Right atrium auricular region (tissue), 2 donors: ENCODE measurements around the gene ZNF362. TPM values are rescaled to one million over a fixed set of nuclear protein-coding genes. Genes with fewer than 3 reads are reported as not detected.

Experiments used
- DNase-seq: peaks from one replicate; pipeline ENCODE4 v3.0.0-alpha.2; 2019; ENCODE audit warnings: low spot score
- H3K27ac ChIP-seq, 2 donors: fragments of 200-600 bp; sonication (generic); 1 replicate in 1 of 2; 2 replicates in 1 of 2; pipeline ENCODE4 v1.5.1; 2016 to 2019
- H3K27me3 ChIP-seq, 2 donors: fragments of 200-600 bp; sonication (generic); one replicate each; pipeline versions ENCODE4 v1.5.1 to v1.6.0; 2017 to 2019
- H3K36me3 ChIP-seq: fragments of 200-600 bp; sonication (generic); one replicate; pipeline ENCODE4 v1.5.1; 2016
- H3K4me1 ChIP-seq, 2 donors: fragments of 200-600 bp; sonication (generic); one replicate each; pipeline versions ENCODE4 v1.5.1 to v1.6.0; 2017 to 2019
- H3K4me3 ChIP-seq, 2 donors: fragments of 200-600 bp; sonication (generic); 1 replicate in 1 of 2; 2 replicates in 1 of 2; pipeline ENCODE4 v1.5.1; 2017 to 2019; ENCODE audit warnings: mild to moderate bottlenecking in 1 of 2, moderate library complexity in 1 of 2
- H3K9me3 ChIP-seq, 2 donors: fragments of 200-600 bp; sonication (generic); one replicate each; pipeline ENCODE4 v1.5.1; 2019
- total RNA-seq, 2 donors: library from RNA; depleted of rRNA; stranded (reverse); fragments of >200 nt; gene quantifications; one replicate each; pipeline ENCODE4 v1.1.0, GENCODE V29; 2016
- TF ChIP-seq, protein P1 (sequence below), 2 donors: fragments of 200-600 bp; sonication (generic); IDR thresholded peaks; one replicate each; pipeline ENCODE4 v1.5.1; 2019; ENCODE audit warnings: antibody characterized with exemption in 2 of 2

The ZNF362 gene
- total RNA-seq, 2 donors from 2014 or later: 23.5 to 50.5 TPM

DNA sequence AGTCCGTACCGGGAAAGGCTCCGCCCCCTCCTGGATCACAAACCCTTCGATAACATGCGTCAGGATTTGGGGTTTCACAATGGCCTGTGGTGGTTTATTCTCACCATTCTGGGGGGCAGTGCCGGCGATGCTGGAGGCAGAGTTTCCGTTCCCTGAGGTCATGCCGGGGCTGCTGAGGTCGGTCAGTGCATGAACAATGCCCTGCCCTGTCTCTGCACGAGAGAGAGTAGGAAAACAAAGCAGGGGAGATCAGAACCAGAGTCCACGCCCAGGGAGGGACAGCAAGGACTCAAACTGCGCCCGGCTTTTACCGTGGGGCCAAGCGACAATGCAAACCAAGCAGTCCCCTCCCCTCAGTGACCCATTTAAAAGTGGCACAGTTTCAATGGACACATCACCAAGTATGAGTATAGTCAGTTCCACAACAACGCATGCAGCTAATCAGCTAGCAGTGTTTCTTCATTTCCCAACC, 77.8 kb downstream of the ZNF362 start:
- Histone ChIP-seq H3K9me3 (no peaks in the 10 kb centered on the region), H3K27ac (peak overlapping the region; percentile 71 to 99), H3K36me3 (peaks cover 60% of the 10 kb centered on the region), H3K4me1 (peaks cover 0 to 84% of the 10 kb centered on the region in 2 donors), H3K4me3 (peak overlapping the region in 1 of 2 donors; percentile 2), H3K27me3 (no peaks in the 10 kb centered on the region)
- TF ChIP-seq, protein P1, sequence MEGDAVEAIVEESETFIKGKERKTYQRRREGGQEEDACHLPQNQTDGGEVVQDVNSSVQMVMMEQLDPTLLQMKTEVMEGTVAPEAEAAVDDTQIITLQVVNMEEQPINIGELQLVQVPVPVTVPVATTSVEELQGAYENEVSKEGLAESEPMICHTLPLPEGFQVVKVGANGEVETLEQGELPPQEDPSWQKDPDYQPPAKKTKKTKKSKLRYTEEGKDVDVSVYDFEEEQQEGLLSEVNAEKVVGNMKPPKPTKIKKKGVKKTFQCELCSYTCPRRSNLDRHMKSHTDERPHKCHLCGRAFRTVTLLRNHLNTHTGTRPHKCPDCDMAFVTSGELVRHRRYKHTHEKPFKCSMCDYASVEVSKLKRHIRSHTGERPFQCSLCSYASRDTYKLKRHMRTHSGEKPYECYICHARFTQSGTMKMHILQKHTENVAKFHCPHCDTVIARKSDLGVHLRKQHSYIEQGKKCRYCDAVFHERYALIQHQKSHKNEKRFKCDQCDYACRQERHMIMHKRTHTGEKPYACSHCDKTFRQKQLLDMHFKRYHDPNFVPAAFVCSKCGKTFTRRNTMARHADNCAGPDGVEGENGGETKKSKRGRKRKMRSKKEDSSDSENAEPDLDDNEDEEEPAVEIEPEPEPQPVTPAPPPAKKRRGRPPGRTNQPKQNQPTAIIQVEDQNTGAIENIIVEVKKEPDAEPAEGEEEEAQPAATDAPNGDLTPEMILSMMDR (IDR thresholded peaks at IDR 0.05): no peak
- DNase-seq: peak; percentile 95

DNA sequence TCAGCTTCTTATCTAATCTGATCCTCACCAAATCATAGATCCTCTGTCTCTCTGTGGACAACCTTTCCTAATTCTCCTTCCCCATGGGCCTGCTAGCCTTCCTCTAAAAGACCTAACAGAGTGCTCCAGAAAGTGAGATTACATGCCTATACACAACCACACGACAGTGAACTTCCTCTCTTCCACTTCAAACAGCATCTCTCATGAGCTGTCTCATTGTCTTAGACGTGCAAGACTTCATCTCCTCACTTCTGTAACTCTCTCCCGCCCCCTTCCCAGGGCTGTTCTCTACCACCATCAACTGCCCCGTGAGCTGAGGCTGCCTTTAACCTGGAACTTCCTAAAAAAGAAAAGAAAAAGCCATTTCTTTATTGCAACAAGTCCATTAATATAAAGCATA, 78.7 kb downstream of the ZNF362 start:
- no peaks in the 10 kb centered on the region for H3K9me3 ChIP-seq
- no peak overlapping the region for H3K4me3 ChIP-seq
- DNase-seq: peak; percentile 58
- H3K36me3 ChIP-seq: peaks cover 51% of the 10 kb centered on the region
- TF ChIP-seq, protein P1 (IDR thresholded peaks at IDR 0.05): no peak
- no peaks in the 10 kb centered on the region for H3K27me3 ChIP-seq
- H3K27ac ChIP-seq: peak overlapping the region; percentile 71 to 99
- peaks cover 0 to 93% of the 10 kb centered on the region in 2 donors for H3K4me1 ChIP-seq

DNA sequence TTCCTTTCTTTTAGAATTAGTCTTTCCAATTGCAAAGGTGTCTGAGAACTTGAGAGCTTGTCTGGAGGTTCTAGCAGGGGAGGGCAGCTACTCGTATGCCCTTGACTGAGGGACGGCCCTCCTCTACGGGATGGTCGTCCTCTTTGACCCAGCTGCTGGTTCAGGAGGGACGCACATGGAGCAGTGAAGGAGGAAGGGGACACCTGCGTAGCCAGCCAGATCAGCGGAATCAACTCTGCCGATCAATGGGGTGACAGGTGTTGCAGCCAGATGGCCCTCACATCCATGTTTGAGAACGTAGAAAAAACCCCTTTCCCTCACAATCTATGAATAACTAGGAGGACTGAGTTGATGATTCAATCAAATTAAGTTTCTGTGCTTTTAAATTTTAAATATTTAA, 80.3 kb downstream of the ZNF362 start:
- TF ChIP-seq, protein P1 (IDR thresholded peaks at IDR 0.05): no peak
- H3K27ac ChIP-seq: peak overlapping the region; percentile 99 to 100
- peaks cover 39% of the 10 kb centered on the region for H3K36me3 ChIP-seq
- H3K9me3 ChIP-seq: no peaks in the 10 kb centered on the region
- no peaks in the 10 kb centered on the region for H3K27me3 ChIP-seq
- H3K4me3 ChIP-seq: no peak overlapping the region
- H3K4me1 ChIP-seq: peaks cover 0 to 100% of the 10 kb centered on the region in 2 donors
- DNase-seq: no peak

DNA sequence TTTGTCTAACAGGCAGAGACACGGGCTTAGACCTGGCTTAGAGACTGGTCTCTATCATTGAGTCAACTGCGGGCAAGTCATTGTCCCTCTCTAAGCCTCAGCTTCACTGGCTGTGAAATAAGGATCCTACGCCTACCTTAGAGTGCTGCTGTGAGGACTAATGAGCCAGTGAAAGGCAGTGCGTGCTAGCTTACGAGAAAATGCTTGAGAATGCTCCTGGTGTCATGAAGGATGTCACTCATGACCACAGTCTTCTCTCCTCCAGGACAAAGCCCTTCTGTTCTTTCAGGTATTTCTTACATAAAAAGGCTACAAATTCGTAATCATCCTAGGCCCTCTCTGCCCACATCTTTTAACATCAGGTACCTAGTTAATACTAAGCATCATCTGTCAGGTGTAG, 81.1 kb downstream of the ZNF362 start:
- Histone ChIP-seq H3K36me3 (peaks cover 33% of the 10 kb centered on the region), H3K9me3 (no peaks in the 10 kb centered on the region), H3K27me3 (no peaks in the 10 kb centered on the region), H3K4me3 (no peak overlapping the region), H3K4me1 (peaks cover 0 to 100% of the 10 kb centered on the region in 2 donors), H3K27ac (peak overlapping the region; percentile 99 to 100)
- TF ChIP-seq, protein P1 (IDR thresholded peaks at IDR 0.05): no peak
- no peak for DNase-seq

DNA sequence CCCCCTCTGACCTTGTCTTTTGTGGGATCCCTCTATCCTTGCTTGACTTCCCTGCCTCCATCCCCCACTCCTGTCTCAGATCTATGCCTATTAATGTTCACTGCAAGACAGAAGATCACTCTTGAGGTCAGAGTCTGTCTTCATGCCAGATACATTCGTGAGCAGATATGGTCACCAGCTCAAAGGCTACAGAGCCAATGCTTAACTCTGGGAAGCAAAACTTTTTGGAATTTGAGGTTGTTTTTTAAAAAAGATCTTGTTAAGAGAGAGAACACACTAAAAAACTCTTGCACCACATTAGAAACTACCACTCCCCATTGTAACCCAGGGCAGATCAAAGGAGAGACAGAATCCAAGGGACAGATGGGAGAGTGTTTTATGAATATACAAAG, 81.8 kb downstream of the ZNF362 start:
- Histone ChIP-seq H3K36me3 (peaks cover 33% of the 10 kb centered on the region), H3K27ac (peak overlapping the region; percentile 99 to 100), H3K9me3 (no peaks in the 10 kb centered on the region), H3K4me3 (no peak overlapping the region), H3K4me1 (peaks cover 0 to 100% of the 10 kb centered on the region in 2 donors), H3K27me3 (no peaks in the 10 kb centered on the region)
- DNase-seq: no peak
- TF ChIP-seq, protein P1 (IDR thresholded peaks at IDR 0.05): no peak
